C4-2B (cell line): ENCODE results near the gene CYFIP1.

Source experiments
- H3K27ac ChIP-seq: fragments of 450-650 bp; 2 replicates; pipeline ENCODE4 v1.5.1; 2017
- ZFX ChIP-seq: fragments of 450-650 bp; IDR thresholded peaks from 2 replicates; pipeline ENCODE4 v1.6.1; 2017
- TF ChIP-seq, protein P1 (sequence below): fragments of 450-650 bp; conservative IDR thresholded peaks from 2 replicates; pipeline ENCODE4 v1.5.1; 2017; ENCODE audit warnings: mild to moderate bottlenecking

CYFIP1 gene

DNA sequence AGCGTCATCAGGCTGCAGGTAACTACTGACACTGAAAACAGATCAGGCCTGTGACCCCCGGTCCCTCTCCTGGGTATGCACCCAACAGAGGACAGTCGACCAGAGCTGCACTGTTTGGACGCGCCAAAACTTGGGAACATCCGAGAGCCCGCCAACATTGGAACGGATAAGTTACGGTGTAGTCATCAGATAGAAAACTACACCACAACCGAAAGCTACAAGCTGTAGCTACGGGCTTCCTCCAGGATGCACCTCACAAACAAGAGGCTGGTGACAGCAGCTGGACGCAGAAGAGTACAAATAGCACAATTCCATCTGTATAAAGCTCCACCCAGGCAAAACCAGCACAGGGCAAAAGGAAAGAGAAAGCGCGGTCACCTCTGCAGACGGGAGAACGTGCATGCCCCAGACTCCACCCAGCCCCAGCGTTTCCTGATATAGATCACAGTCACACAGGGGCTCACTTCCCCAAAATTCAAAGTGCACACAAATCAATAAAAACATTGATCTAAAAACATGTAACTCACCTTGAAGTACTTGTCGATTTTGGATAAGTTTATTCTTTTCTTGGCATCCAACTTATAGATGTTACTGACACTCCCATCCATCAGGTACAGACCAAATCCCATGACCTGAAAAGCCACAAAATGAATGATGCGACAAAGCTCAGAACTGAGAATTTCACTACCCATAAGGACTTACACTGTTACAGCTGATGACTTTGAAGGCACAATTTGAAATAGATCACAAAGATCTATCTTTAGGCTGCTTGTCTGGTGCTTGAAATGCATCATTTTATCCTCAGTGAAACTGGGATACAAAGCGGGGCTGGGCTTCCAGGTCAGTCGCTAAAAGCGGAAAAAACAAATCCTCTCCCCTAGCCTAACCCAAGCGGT is 43.3 kb downstream of the CYFIP1 start:
- no peak overlapping the region for H3K27ac ChIP-seq
- TF ChIP-seq, protein P1, sequence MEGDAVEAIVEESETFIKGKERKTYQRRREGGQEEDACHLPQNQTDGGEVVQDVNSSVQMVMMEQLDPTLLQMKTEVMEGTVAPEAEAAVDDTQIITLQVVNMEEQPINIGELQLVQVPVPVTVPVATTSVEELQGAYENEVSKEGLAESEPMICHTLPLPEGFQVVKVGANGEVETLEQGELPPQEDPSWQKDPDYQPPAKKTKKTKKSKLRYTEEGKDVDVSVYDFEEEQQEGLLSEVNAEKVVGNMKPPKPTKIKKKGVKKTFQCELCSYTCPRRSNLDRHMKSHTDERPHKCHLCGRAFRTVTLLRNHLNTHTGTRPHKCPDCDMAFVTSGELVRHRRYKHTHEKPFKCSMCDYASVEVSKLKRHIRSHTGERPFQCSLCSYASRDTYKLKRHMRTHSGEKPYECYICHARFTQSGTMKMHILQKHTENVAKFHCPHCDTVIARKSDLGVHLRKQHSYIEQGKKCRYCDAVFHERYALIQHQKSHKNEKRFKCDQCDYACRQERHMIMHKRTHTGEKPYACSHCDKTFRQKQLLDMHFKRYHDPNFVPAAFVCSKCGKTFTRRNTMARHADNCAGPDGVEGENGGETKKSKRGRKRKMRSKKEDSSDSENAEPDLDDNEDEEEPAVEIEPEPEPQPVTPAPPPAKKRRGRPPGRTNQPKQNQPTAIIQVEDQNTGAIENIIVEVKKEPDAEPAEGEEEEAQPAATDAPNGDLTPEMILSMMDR, result no peak
- no peak for TF ChIP-seq ZFX

GRCh38 chr15:22933641-22934061 is 46.5 kb downstream of the CYFIP1 start:
- H3K27ac ChIP-seq, result no peak overlapping the region
- TF ChIP-seq, protein P1, result no peak
- no peak for TF ChIP-seq ZFX

DNA sequence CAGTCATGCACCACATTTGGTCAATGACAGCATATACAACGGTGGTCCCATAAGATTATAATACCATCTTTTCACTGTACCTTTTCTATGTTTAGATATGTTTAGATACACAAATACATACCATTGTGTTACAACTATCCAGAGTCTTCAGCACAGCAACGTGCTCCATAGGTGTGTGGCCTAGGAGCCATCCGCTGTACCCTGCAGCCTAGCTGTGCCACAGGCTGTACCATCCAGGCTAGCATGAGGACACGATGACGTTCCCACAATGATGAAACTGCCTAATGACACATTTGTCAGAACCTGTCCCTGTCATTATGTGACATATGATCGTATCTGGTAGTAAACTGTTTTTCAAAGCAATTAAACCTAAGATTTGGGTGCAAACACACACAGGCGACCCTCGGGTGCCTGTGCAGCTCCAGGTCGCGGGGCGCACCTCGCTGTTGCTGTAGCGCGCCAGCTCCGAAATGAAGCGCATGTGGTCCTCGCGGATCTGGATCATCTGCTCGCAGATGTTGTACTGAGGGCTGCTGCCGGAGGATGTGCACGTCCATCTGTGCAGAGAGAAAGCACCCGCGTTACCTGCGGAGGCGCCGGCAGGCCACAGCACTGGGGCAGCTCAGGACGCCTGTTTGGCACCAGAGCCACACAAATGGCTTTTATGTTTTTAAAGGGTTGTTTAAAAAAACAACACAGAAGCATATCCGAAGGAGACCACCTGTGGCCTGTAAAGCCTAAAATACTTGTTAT is 48.2 kb downstream of the CYFIP1 start:
- no peak overlapping the region for H3K27ac ChIP-seq
- TF ChIP-seq ZFX, result no peak
- TF ChIP-seq, protein P1, result no peak

DNA sequence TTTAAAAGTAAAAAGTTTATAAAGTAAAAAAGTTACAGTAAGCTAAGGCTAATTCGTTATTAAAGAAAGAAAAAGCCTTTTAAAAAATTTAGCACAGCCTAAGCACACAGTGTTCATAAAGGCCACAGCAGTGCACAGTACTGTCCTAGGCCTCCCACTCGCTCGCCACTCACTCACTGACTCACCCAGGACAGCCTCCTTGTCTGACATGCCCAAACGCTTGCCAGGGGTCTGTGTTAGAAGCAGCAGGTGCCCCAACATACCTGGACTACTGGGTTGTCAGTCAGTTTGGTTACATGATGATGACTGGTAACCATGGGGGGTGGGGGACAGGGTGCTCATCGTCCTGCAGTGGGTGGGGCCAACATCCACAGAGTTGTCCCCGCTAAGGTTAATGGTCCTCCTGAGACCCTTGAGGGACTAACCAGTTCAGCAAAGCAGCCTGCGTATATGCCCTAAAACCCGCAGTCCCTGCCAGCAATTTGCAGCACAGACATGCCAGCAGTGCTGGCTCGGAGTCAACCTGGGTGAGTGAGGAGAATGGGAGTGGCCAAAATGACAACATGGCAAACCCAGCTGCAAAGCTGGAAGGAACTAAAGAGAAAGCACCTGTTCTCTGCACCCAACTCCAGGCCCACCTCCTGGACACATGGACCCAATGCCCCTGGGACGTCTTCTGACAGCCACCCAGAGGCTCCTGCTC is 49.2 kb downstream of the CYFIP1 start:
- H3K27ac ChIP-seq, result no peak overlapping the region
- TF ChIP-seq ZFX, result no peak
- TF ChIP-seq, protein P1, result no peak

- H3K27ac ChIP-seq, result no peak overlapping the region
- TF ChIP-seq, protein P1, result no peak
- TF ChIP-seq ZFX, result no peak
Measured at GRCh38 chr15:22927761-22928160, 52.4 kb downstream of the CYFIP1 start.

DNA sequence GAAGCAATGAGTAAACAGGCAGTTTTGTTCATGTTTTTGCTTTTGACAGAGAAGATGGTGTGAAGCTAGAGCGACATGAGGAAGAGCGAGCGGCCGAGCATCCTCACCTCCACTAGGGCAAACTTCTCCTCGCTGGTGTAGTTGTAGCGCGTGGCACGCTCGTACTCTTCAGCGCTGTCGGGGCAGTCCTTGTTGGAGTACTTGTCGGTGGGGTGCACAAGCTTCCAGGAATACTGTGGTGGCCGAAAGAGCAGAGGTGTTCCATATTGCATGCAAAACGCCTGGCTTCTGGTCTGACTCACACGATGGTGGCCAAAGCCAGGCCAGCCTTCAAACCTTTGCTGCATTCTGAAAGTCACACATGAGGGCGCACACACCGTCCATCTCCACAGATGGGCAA is 54.3 kb downstream of the CYFIP1 start:
- TF ChIP-seq ZFX, result no peak
- TF ChIP-seq, protein P1, result no peak
- no peak overlapping the region for H3K27ac ChIP-seq
